Cortex of kidney (tissue), 1 donor: ENCODE data around the gene DCHS2.

Experiments
- DNase-seq: peaks from one replicate; lab custom pipeline; 2025; lab: John Stamatoyannopoulos, UW

DCHS2 gene

GRCh38 chr4:154376486-154376885, 115.1 kb downstream of the DCHS2 start:
- DNase-seq, result no peak

- no peak for DNase-seq
Observed at GRCh38 chr4:154368060-154368459, 123.5 kb downstream of the DCHS2 start.

GRCh38 chr4:154367659-154368058, 123.9 kb downstream of the DCHS2 start:
- DNase-seq, result no peak

GRCh38 chr4:154366956-154367355, 124.6 kb downstream of the DCHS2 start:
- no peak for DNase-seq

GRCh38 chr4:154364066-154364845, 127.3 kb downstream of the DCHS2 start:
- no peak for DNase-seq

- no peak for DNase-seq
Observed at GRCh38 chr4:154361450-154361849, 130.1 kb downstream of the DCHS2 start.

GRCh38 chr4:154360491-154360890, 131.1 kb downstream of the DCHS2 start:
- DNase-seq, result no peak

GRCh38 chr4:154354883-154355282, 136.7 kb downstream of the DCHS2 start:
- no peak for DNase-seq

GRCh38 chr4:154349829-154350228, 141.8 kb downstream of the DCHS2 start:
- DNase-seq, result no peak

GRCh38 chr4:154348657-154349056, 142.9 kb downstream of the DCHS2 start:
- no peak for DNase-seq

GRCh38 chr4:154345359-154345758, 146.2 kb downstream of the DCHS2 start:
- DNase-seq, result no peak

- no peak for DNase-seq
Observed at GRCh38 chr4:154344686-154345085, 146.9 kb downstream of the DCHS2 start.

- DNase-seq, result no peak
Observed at GRCh38 chr4:154343651-154344050, 147.9 kb downstream of the DCHS2 start.

GRCh38 chr4:154341448-154341847, 150.2 kb downstream of the DCHS2 start:
- DNase-seq, result no peak

GRCh38 chr4:154335588-154335987, 156.0 kb downstream of the DCHS2 start:
- DNase-seq, result no peak

- DNase-seq, result no peak
Observed at GRCh38 chr4:154332681-154333421, 158.7 kb downstream of the DCHS2 start.

- no peak for DNase-seq
Observed at GRCh38 chr4:154329939-154330338, 161.7 kb downstream of the DCHS2 start.

- no peak for DNase-seq
Observed at GRCh38 chr4:154329268-154329868, 162.2 kb downstream of the DCHS2 start.

- DNase-seq, result no peak
Observed at GRCh38 chr4:154328030-154328429, 163.6 kb downstream of the DCHS2 start.

- DNase-seq, result no peak
Observed at GRCh38 chr4:154320521-154320920, 171.1 kb downstream of the DCHS2 start.

GRCh38 chr4:154319736-154320135, 171.9 kb downstream of the DCHS2 start:
- no peak for DNase-seq

GRCh38 chr4:154317201-154317999, 174.2 kb downstream of the DCHS2 start:
- no peak for DNase-seq
